Stimulated activated CD8-positive, alpha-beta memory T cell treated with anti-CD3 and anti-CD28 coated beads, Interleukin-15, amount 100 ng/mL, for 1 hour (primary cell): ENCODE data around the gene BABAM2.
A peak's percentile ranks its signal among the peaks of the same experiment; 100 is the strongest.

ENCODE experiments used
- DNase-seq: peaks from one replicate; pipeline ENCODE4 v3.0.0-alpha.2; 2020; ENCODE audit warnings: low read depth

Gene BABAM2

DNA sequence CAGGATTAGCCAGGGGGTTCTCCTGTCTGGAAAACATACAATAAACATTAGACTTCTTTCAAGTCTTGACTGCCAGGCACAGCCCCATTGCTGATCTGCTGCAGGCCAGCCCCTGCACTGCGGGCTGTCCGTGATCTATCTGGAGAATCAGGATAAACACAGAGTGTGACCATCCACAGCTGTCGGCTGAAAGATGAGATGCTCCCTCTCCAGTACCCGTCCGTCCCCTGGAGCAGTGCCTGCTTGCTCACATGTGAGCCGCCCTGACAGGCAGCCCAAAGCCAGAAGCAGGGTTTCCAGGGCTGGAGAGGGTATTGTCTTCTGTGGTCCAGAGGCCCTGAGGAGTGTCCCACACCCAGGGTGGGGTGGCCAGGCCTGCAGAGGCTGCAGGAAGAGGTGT is 456.1 kb downstream of the BABAM2 start:
- no peak for DNase-seq

DNA sequence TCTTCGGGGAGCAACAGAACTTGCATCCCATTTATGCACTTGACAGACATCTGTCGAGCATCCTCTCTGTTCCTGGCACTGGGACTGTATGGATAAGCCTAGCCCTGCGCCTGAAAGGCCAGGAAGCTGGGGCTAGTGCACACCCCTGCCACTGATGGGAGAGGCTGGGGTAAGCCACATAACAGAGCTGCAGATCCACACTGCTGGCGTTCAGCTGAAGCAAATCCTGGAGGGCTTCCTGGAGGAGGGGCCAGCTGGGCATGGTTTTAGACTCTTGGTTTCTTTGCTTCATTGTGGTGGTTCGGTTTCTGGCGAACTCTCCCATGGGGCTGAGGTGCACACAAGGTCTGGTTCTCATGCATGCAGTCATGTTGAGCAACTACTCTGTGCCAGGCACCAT is 456.7 kb downstream of the BABAM2 start:
- no peak for DNase-seq

GRCh38 chr2:28347596-28347995 is 457.1 kb downstream of the BABAM2 start:
- no peak for DNase-seq

GRCh38 chr2:28348149-28348567 is 457.6 kb downstream of the BABAM2 start:
- DNase-seq = peak; percentile 29

- DNase-seq = no peak
Observed at GRCh38 chr2:28348921-28349320, 458.4 kb downstream of the BABAM2 start.

DNA sequence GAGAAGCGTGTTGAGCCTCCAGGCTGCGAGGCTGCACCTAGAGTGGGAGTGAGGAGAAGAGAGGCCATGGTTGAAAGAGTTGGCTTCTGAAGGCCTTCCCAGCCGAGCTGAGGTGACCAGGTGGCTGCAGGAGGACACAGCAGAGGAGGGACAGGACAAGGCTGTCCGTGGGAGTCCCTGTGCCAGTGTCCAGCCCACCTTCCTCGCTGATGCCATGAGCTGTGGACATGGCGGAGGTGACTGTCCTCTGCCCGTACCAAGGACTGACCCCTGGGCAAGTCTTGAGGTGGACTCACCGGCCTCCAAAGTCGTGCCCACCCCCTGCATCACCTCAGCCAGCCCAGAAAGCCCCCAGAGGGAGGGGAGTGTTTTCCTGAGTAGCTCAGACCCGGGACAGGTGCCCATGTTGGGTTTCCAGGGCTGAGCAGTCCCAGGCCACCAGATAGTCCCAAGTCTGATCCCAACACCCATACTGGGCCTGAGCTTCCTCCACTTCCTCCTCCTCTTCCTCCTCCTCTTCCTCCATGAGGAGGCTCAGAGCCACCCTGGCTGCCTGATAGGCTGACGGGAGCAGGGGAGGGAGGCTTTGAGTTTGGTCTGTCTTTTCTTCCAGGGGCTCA is 459.1 kb downstream of the BABAM2 start:
- no peak for DNase-seq

DNA sequence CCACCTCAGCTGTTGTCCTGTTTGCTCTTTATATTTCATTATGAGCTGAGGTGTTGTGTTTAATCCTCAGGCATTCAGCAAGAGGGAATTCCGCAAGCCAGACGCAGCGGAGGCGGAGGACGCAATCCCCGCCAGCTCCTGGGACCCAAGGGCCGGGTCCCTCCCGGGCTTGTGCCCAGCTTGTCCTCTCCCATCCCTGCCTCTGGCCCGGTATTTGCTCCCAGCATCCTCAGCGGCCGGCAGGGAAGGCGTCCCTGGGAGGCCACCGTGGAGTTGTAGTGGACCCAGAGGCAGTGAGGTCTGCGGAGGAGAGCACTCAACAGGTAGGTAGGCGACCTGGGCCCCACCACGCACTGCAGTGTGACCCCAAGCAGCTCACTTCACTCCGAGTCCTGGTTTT is 459.7 kb downstream of the BABAM2 start:
- DNase-seq = no peak

DNA sequence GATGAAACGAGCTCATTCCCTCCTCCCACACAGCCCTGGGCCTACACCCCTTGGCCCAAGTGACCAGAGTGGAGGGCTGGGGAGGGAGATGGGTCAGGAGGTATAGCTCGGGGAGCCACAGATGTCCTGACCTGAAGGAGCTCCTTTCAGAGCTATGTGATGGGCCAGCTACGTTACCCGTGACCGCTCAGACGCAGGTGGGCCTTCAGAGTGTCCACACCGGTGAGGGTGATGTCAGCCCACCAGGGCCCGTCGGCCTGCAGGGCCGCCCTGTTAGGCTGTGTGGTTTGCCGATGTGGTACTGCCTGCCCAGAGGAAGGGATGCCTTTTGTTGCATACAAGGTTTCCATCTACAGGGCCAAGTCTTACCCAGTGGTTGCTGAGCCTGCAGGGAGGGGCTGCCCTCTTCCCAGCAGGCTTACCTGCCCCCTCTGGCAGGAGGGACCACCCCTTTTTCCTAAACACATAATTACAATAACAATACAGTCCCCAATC is 460.3 kb downstream of the BABAM2 start:
- no peak for DNase-seq

DNA sequence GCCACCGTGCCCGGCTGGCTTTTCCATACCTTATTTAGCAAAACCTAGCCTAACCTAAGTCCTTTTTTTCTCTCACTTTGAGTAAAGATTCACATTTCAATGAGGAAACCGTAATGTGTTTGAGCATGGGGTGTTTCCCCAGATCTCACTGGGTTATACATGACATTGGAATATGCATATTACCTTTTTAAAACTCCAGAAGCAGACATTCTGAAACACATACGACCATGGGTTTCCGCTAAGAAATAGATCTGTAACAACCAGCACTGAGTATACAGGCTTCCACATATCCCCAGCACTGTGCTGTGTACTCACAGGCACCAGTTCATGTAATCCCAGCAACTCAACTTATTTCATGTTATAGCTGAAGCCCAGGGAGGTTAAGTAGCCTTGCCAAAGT is 461.1 kb downstream of the BABAM2 start:
- no peak for DNase-seq

DNA sequence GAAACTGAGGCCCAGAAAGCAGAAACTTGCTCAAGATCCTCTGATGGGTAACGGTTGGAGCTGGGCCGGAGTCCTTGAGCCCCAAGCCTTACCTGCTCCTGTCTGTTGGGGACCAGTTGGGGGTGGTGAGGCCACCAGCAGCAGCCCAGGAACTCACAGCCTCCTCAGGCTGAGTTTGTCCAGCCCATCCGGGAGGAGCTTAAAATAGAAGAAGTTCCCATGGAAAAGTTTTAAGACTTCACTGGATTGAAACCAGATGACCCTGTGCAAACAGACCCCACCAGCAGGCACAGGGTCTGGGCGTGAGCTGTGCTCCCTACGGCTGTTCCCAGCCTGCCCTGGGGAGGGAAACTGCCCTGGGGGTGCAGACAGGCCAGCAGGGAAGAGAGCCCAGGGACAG is 461.6 kb downstream of the BABAM2 start:
- DNase-seq = no peak

DNA sequence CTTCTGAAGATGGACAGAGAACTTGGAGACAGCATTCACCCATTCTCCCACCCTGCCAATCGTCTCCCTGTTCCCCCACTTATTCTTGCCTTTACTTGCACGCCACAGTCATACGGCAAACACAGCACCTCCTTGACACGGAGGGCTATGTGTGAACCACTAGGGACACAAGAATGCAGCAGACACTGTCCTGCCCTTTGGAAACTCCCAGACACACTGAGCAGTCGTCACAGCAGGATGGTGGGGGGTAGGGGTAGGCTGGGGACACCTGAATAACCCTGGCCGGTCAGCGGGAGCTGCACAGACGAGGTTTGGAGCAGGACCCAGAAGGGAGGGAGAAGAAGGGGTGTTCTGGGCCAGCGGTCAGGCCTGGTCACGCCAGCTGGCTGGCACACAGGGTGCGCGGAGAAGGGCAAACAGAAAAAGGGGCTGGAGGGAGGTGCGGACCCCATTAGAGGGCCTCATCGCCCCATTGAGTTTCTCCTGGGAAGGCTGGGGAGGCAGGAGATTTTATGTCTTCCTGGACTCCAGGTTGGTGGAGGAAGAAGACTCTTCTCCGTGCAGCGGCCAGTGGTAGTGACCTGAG is 462.2 kb downstream of the BABAM2 start:
- no peak for DNase-seq

DNA sequence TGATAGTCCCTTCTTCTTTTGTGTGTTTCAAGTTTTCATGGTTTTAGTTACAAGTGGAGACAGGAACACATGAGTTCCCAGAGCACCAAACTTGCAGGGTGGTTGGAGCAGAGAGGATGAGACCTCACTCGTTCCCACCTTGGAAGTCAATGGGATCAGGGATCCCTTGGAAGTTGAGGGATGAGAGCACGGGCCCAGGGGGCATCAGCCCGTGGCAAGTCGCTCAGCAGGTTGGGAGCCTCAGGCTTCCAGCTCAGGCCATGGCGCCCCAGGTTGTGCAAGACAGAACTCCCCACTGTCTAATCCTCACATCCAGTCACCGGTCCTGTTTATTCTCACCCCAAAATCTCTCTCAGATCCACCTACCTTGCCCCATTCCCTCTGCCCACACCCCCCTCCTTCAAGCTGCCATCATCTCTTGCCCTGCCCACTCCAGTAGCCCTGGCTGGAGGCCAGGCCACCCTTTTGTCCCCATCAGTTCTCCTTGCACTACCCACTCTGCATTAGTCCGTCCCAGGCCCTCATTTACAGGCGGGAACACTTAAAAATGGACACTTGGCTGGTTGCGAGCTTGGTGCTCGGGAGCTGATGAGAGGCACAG is 464.5 kb downstream of the BABAM2 start:
- DNase-seq = no peak

DNA sequence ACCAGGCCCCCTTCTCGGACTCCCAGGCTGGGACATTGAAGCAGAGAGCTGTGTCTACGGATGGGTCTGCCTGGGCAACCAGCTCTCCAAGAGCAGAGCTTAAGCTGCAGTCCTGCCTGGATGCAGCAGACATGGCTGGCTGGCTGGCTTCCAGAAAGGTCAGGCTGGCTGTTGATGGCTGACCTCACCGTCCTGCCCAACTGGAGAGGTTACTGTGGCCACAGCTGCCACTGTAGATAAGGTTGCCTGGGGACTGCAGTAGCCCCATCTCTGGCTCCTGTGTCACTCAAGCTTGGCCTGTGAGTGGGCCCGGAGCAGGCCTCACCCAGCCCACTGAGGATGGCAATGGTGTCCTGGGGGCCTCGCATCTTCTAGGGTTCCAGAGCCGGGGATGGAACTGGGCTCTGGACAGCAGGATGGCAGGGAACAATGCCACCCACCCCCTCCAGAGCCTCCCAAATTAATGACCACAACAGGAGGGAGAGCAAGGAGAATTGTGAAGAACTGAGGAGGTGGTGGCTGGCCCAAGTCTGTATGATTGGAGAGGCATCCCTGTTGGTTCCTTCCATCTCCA is 465.1 kb downstream of the BABAM2 start:
- no peak for DNase-seq

GRCh38 chr2:28356095-28356911 is 465.8 kb downstream of the BABAM2 start:
- DNase-seq = no peak

- DNase-seq = no peak
Observed at GRCh38 chr2:28357055-28357454, 466.5 kb downstream of the BABAM2 start.

- no peak for DNase-seq
Observed at GRCh38 chr2:28357948-28358667, 467.6 kb downstream of the BABAM2 start.

DNA sequence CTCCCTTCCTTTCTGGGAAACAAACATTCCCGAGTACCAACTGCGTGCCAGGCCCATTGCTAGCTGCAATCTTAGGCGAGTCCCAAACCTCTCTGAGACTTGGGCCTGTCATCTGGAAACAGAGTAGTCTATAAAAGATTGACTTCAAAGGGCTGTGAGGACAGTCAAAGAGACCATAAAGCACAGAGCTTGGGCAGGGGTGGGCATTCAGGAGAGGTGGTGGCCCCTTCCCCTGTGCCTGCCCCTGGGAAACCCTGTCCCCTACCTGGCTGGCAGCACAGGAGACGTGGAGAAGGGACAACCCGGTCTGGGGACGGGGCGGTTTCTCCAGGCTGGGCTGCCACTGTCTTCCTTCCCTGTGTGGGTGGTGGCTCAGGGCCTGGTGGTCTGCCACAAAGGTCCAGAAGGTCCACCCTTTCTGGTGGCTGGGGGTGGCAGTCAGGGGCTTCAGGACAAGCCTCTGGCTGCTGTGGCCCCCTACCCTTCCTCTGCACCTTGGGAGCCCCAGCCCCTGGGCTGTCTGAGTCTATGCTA is 468.2 kb downstream of the BABAM2 start:
- DNase-seq = no peak

GRCh38 chr2:28359222-28360057 is 468.9 kb downstream of the BABAM2 start:
- peak; percentile 73 for DNase-seq

GRCh38 chr2:28360058-28360717 is 469.7 kb downstream of the BABAM2 start:
- no peak for DNase-seq

- no peak for DNase-seq
Observed at GRCh38 chr2:28360718-28361293, 470.3 kb downstream of the BABAM2 start.
